PC-9 (cell line): ENCODE measurements around the gene TRIP10.

Source experiments
- EZH2 ChIP-seq: fragments of 200-600 bp; sonication (generic); IDR thresholded peaks from 2 replicates; pipeline ENCODE4 v1.8.0; 2017; ENCODE audit warnings: antibody characterized with exemption, low read depth
- TF ChIP-seq, protein P1 (sequence below): fragments of 200-600 bp; sonication (generic); conservative IDR thresholded peaks from 2 replicates; pipeline ENCODE4 v1.6.1; 2017; ENCODE audit warnings: mixed run types, antibody characterized with exemption, mild to moderate bottlenecking, moderate library complexity

DNA sequence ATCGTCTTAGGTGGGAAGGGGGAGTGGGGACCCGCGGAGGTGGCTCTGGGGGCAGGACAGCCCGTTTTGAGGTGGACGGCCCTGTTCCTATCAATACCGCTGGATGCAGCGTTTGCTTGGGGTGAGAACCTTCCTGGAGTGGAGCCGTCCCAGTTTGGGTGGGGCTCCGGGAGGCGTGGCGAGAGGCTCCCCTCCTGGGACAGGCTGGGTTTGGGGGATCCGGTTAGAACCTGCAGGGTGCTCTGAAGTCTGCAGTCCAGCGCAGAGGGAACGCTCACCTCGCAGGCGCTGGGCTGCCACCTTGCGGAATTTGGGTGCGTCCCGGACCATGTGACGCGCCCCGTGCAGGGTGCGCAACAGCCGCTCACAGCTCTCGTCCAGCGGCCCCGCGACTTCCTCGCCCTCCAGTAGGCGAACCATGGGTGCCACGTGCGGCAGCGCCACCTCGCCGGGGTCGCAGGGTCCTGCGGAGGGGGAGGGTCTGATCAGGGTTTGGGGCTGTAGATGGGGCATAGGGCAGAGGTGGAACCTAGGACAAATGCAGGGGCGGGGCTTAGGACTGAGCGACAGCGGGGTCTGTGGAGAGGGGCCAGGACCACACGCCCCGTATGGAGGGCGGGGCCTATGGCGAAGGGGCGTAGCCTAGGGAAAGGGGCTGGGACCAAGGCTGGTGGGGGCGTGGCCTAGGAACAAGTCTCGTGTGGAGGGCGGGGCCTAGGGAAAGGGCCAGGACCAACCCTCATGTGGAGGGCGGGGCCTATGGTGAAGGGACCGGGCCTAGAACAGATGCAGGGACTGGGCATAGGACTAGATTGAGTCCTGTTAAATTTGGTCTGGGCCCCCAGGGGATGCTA, 13.9 kb downstream of the TRIP10 start:
- TF ChIP-seq, protein P1, sequence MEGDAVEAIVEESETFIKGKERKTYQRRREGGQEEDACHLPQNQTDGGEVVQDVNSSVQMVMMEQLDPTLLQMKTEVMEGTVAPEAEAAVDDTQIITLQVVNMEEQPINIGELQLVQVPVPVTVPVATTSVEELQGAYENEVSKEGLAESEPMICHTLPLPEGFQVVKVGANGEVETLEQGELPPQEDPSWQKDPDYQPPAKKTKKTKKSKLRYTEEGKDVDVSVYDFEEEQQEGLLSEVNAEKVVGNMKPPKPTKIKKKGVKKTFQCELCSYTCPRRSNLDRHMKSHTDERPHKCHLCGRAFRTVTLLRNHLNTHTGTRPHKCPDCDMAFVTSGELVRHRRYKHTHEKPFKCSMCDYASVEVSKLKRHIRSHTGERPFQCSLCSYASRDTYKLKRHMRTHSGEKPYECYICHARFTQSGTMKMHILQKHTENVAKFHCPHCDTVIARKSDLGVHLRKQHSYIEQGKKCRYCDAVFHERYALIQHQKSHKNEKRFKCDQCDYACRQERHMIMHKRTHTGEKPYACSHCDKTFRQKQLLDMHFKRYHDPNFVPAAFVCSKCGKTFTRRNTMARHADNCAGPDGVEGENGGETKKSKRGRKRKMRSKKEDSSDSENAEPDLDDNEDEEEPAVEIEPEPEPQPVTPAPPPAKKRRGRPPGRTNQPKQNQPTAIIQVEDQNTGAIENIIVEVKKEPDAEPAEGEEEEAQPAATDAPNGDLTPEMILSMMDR: no peak
- no peak for TF ChIP-seq EZH2
